ENCODE measurements around the gene COMMD3.

COMMD3 gene

DNA sequence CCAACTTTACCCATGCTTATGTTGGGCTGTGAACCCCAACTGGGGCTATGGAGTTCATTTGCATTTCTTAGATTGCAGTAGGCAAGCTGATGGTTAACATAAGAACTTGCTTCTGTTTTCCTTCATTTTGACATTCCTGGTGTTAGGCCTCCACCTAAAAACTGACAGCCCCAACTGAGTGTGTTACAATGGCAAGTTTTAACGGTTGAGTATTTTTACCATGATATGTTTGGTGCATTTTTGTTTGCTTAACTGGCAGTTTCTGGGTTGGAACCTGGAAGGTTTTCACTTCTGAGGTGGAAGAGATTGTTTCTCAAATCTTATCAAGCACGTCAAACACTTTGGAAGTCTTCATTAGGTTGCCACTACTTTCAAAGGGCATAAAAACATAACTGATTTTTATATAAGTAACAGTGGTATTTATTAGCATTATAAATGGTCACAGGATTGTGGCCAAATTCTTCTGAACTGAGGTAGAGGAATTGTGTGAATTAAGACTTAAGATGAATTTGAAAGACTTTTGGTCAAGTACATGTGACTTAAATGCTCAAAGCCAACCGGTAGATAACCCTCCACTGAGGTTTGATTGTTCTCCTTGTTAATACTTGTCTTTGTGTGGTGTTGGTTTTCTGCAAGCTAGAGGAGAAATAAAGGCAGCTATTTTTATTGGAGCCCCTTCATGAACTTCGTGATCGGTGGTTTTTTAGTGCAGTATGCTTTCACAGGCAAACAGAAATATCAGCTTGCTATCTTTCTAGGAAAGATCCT lies 7.5 kb downstream of the COMMD3 start:
- H3K27ac Mint-ChIP-seq, result no peak overlapping the region
- H3K27me3 Mint-ChIP-seq (ENCODE audit: low read depth), result peaks cover 40% of the 10 kb centered on the region
- H3K4me1 Mint-ChIP-seq (ENCODE audit: low read depth), result peaks cover 47% of the 10 kb centered on the region
- H3K9me3 Mint-ChIP-seq, result no peaks in the 10 kb centered on the region
- no peak for DNase-seq (ENCODE audit: low spot score)
- H3K4me3 Mint-ChIP-seq, result peak overlapping the region; percentile 84
- H3K36me3 Mint-ChIP-seq (ENCODE audit: low read depth), result peaks cover 34% of the 10 kb centered on the region

DNA sequence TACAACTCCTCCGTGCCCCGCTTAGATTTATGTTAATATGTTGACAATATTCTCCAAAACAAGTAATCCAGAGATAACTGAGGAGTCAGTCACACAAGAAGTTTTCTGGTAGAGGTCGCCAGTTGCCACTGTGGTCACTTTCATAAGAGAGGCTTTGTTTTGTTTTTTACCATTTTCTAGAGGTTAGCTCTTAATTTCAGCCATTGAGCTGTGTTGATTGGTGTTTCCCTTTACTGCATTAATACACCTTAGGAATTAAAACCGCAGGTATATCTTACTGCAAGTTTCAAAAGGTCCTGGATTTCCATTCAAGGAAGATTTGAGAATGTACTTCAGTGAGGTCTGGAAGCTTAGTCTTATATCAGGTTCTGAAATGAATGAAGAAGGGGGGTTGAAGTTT lies 8.2 kb downstream of the COMMD3 start:
- no peak overlapping the region for H3K27ac Mint-ChIP-seq
- peaks cover 36% of the 10 kb centered on the region for H3K27me3 Mint-ChIP-seq (ENCODE audit: low read depth)
- H3K4me3 Mint-ChIP-seq, result peak overlapping the region; percentile 84

DNA sequence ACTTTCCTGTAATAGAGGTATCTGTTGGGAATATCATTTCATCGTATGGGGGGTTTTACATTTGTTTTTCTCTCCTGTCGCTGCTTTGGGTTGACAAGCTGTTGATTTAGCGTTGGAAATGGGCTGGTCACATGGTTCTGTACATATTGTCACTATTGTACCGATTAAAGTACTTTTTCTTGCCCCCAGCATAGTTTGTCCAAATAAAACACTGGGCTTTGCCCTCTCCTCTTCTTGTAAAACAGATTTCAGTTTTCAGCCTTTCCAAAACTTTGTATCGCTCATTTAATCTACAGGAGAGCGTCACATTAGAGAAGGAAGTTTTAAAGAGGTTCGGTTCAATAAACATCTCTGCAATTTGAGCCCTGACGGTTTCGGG lies 8.7 kb downstream of the COMMD3 start:
- peaks cover 35% of the 10 kb centered on the region for H3K27me3 Mint-ChIP-seq (ENCODE audit: low read depth)

More for the DNA sequence above, 8.2 kb downstream of the COMMD3 start:
- H3K4me1 Mint-ChIP-seq (ENCODE audit: low read depth), result peaks cover 42% of the 10 kb centered on the region
- H3K9me3 Mint-ChIP-seq, result no peaks in the 10 kb centered on the region
- no peak for DNase-seq (ENCODE audit: low spot score)
- H3K36me3 Mint-ChIP-seq (ENCODE audit: low read depth), result peaks cover 33% of the 10 kb centered on the region

DNA sequence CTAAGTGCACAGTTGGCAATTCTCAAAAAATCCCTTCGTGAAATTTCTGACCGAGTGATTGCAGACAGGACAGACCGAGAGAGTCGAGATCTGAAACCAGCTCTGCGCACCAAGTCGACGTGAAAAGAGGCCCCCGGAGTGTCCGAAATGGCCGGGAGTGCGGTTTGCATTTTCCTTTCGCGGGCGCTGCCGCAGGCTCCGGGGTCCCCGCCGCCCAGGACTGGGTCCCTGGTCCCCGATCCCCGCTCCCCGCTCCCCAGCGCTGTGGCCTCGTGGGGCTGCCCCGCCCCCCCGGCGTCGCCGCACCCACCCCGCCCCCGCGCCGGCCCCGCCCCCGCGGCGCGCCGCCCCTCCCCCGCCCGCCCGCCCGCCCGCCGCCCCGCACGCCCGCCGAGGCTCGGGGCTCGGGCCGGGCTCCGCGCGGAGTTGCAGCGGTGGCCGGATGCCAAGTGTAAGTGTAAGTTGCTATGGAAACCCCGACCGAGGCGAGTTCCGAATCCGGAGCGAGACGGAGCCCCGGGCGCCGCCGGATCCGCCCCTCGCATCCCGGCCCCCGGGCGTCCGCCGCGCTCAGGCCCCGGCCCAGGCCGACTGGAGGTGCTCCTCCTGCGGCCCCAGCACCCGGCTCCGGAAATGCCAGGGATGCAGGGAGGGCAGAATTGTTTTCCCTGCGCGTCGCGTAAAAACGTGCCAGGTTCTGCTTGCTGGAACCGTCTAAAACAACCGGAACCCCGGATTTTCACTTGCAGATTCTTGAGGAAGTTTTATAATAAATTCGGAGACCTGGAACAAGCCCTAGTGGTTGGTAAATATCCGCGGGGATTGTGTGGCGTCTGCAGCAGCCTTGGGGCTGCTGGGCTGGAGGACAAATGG lies 9.3 kb downstream of the COMMD3 start:
- no peaks in the 10 kb centered on the region for H3K9me3 Mint-ChIP-seq
- peaks cover 35% of the 10 kb centered on the region for H3K36me3 Mint-ChIP-seq (ENCODE audit: low read depth)
- peak overlapping the region; percentile 47 for H3K27ac Mint-ChIP-seq
- H3K4me1 Mint-ChIP-seq (ENCODE audit: low read depth), result peaks cover 34% of the 10 kb centered on the region
- peaks cover 32% of the 10 kb centered on the region for H3K27me3 Mint-ChIP-seq (ENCODE audit: low read depth)
- peak; percentile 66 for DNase-seq (ENCODE audit: low spot score)
- H3K4me3 Mint-ChIP-seq, result peak overlapping the region; percentile 84

More for the DNA sequence above, 8.7 kb downstream of the COMMD3 start:
- peak overlapping the region; percentile 47 for H3K27ac Mint-ChIP-seq
- no peak for DNase-seq (ENCODE audit: low spot score)
- H3K36me3 Mint-ChIP-seq (ENCODE audit: low read depth), result peaks cover 37% of the 10 kb centered on the region
- H3K9me3 Mint-ChIP-seq, result no peaks in the 10 kb centered on the region
- peak overlapping the region; percentile 84 for H3K4me3 Mint-ChIP-seq
- H3K4me1 Mint-ChIP-seq (ENCODE audit: low read depth), result peaks cover 37% of the 10 kb centered on the region

DNA sequence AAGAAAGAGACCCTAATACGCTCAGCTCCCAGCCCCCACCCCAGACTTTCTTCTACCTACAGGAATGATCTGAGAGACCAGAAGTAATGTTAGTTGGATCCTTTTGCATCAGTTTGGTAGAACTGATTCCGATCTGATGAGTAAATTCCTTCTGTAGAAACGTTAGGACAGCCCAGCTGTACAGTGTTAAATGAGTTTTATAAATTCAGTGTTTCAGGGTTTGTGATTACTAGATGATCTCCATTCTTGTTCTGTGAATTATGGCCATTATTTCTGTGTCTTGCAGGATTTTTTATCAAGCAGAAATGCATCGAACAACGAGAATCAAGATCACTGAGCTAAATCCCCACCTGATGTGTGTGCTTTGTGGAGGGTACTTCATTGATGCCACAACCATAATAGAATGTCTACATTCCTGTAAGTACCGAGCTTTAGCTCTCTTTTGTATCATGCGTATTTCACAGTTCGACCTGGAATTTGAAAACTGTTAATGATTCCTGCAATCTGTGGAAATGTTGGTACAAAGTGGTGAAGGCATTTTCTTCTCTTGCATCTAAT lies 10.0 kb downstream of the COMMD3 start:
- Mint-ChIP-seq H3K27ac (peak overlapping the region; percentile 45), H3K9me3 (no peaks in the 10 kb centered on the region), H3K4me3 (peak overlapping the region; percentile 61), H3K4me1 (ENCODE audit: low read depth) (peaks cover 34% of the 10 kb centered on the region), H3K27me3 (ENCODE audit: low read depth) (peaks cover 32% of the 10 kb centered on the region), H3K36me3 (ENCODE audit: low read depth) (peaks cover 37% of the 10 kb centered on the region)
- DNase-seq (ENCODE audit: low spot score), result no peak

DNA sequence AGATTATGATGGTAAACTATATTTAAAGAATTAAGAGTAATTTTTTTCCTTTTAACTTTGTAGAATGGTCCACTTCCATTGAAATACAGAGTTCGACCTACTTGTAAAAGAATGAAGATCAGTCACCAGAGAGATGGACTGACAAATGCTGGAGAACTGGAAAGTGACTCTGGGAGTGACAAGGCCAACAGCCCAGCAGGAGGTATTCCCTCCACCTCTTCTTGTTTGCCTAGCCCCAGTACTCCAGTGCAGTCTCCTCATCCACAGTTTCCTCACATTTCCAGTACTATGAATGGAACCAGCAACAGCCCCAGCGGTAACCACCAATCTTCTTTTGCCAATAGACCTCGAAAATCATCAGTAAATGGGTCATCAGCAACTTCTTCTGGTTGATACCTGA lies 13.0 kb downstream of the COMMD3 start:
- Mint-ChIP-seq H3K4me3 (no peak overlapping the region), H3K9me3 (peaks cover 8% of the 10 kb centered on the region), H3K27me3 (ENCODE audit: low read depth) (peaks cover 13% of the 10 kb centered on the region), H3K27ac (no peak overlapping the region), H3K4me1 (ENCODE audit: low read depth) (peaks cover 30% of the 10 kb centered on the region), H3K36me3 (ENCODE audit: low read depth) (peaks cover 42% of the 10 kb centered on the region)
- DNase-seq (ENCODE audit: low spot score), result no peak

DNA sequence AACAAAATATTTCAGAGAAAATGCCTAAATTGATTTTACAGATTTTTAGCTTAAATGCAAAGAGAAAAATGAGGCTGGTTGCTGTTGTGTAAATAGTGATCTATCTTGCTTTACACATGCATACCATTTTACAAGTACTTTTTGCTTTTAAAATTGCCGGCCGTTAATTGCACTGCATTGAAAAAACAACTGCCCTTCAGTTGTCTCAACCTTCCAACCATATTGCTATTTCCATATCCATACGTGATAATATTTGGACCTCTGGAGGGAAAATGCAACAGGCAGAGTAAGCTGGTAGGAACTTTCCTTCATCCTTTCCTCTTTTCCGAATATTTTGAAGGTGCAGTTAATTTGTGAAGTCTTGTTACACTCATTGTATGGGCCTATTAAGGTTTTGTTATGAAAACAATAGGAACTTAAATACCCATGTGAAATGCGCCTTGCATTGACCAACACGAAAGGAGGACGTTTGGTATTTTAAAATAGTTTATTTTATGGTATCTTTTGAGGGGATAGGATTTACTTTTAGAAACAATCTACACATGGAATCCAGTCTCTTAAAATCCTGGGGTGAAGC lies 16.0 kb downstream of the COMMD3 start:
- H3K9me3 Mint-ChIP-seq, result peaks cover 8% of the 10 kb centered on the region
- peaks cover 35% of the 10 kb centered on the region for H3K36me3 Mint-ChIP-seq (ENCODE audit: low read depth)
- H3K4me1 Mint-ChIP-seq (ENCODE audit: low read depth), result peaks cover 23% of the 10 kb centered on the region
- no peak for DNase-seq (ENCODE audit: low spot score)
- peaks cover 17% of the 10 kb centered on the region for H3K27me3 Mint-ChIP-seq (ENCODE audit: low read depth)
- H3K4me3 Mint-ChIP-seq, result no peak overlapping the region
- H3K27ac Mint-ChIP-seq, result no peak overlapping the region

DNA sequence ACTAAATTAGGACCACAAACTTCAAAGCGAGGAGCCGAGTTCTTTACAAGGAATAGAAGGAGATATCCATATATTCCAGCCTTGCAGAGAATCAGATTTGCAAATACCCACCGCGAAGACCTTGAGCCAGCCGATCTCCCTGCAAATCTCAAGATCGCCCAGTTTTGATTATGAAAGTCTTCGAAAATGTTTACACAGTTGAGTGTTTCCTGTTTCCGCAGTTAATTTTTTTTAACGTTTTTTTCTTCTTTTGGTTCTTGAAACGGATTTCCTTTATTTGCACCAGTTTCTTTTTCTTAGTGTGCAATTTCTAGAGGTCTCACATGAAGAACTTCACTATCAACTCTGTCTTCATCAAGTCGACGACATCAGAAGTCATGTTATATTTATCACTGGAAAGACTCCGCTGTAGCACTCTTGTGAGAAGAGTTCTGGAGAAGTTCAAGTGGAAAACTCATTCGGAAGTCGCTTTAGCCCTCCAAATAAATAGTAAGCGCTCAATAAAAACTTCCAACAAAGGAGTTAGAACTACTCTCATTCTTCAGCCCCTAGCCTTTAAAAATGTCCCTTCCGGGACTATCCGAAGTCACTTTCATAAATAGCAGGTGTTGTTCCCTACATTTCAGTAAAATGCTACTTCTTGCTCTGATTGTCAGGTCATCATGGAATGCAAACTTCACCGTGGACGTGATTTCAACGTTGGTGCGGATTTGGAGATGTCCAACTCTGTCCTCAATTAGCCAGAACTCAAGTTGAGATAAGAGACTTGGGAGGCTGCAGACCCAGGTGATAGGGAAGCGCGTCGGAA lies 17.2 kb downstream of the COMMD3 start:
- Mint-ChIP-seq H3K4me1 (ENCODE audit: low read depth) (peaks cover 27% of the 10 kb centered on the region), H3K9me3 (peaks cover 8% of the 10 kb centered on the region), H3K27me3 (ENCODE audit: low read depth) (peaks cover 29% of the 10 kb centered on the region), H3K4me3 (peak overlapping the region; percentile 77), H3K36me3 (ENCODE audit: low read depth) (peaks cover 30% of the 10 kb centered on the region), H3K27ac (peak overlapping the region; percentile 81)
- no peak for DNase-seq (ENCODE audit: low spot score)

DNA sequence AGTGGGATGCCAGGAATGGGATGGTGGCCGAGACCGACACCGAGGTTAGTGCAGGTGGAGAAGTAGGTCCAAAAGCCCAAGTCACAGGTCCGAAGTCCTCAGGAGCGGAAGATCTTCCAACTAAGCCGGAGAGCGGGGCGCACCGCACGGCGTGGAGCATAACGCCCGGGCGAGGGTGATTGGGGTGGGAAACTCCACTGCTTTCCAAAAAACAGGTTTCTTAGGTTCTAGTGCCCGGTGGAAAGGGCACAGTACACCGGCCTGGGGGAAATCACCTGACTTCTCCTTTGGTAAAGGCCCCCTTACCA lies 17.7 kb downstream of the COMMD3 start:
- DNase-seq (ENCODE audit: low spot score), result no peak
- peak overlapping the region; percentile 81 for H3K27ac Mint-ChIP-seq
- H3K27me3 Mint-ChIP-seq (ENCODE audit: low read depth), result peaks cover 35% of the 10 kb centered on the region
- peaks cover 8% of the 10 kb centered on the region for H3K9me3 Mint-ChIP-seq
- H3K36me3 Mint-ChIP-seq (ENCODE audit: low read depth), result peaks cover 30% of the 10 kb centered on the region
- H3K4me3 Mint-ChIP-seq, result peak overlapping the region; percentile 77
- peaks cover 33% of the 10 kb centered on the region for H3K4me1 Mint-ChIP-seq (ENCODE audit: low read depth)

DNA sequence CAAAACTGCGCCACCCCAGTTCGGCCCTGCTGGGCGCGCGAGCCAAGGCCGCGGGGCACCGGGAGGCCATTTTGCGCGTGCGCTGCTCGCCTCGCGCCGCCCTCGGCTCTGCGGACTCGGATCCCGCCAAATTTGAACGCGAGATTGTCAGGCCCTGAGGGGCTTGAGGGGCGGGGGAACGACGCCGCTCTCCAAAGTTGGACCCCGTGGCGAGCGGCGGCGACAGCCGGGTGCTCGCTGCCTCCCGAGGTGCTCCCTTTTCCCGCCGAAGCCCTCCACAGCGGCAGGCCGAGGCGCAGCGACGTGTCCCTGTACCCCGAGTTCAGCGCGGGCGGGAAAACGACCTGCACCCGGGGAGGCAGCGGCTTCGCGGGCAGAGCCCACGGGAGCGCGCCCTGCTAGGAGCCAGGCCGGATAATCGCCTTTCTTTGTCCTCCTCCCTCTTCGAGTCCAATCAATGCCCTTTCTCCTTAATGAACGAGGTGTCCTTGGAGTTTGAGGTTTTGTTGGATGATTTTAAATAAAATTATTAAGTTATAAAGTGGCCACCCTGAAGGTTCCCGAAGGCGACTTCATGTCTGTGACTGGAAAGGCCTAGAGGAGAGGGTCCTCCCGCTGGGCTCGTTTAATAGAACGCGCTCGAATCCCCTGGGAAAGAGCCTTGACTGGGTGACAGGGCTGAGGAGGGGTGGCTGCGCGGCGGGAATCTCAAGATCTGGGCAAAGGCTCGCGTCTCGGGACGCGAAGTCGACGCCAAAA lies 18.4 kb downstream of the COMMD3 start:
- Mint-ChIP-seq H3K27me3 (ENCODE audit: low read depth) (peaks cover 41% of the 10 kb centered on the region), H3K27ac (no peak overlapping the region), H3K4me3 (peak overlapping the region; percentile 76)

DNA sequence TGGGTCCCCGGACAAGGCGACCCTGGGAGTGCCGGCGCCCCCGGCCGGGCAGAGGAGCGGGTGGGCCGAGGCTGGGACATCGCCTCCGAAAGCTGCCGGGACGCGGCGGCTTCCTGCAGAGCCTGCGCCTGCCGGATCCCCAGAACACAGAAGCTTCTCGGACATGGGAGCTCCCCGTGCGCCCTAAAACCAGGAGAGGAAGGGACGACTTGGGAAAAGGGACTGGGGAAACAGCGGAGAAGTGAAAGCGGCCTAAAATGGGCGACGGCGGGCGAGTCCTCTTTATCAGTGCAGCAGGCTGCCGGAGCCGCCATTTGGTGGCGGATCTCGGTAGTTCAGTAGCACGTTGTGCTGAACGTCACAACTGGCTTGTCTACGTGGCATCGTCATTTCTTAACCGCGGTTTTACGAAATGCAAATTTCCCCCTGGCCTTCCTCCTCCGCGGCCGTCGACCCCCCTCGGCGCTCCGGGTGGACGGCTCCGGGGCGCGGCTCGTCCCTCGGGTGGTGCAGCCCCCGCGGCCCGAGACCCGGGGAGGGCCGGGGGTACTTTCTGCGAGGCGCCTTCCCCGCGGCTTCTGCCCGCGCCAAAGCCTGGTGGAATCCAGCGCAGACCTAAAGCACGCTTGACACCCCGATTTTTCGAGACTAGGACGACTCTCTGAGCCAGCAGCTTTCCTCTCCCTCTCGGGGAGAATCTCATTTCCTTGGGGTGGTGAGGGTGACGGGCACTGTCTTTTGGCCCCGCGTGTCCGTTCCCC lies 19.2 kb downstream of the COMMD3 start:
- Mint-ChIP-seq H3K27ac (peak overlapping the region; percentile 67), H3K27me3 (ENCODE audit: low read depth) (peaks cover 47% of the 10 kb centered on the region), H3K36me3 (ENCODE audit: low read depth) (peaks cover 20% of the 10 kb centered on the region), H3K4me1 (ENCODE audit: low read depth) (peaks cover 44% of the 10 kb centered on the region), H3K9me3 (peaks cover 8% of the 10 kb centered on the region), H3K4me3 (peak overlapping the region; percentile 77)
- peak; percentile 51 for DNase-seq (ENCODE audit: low spot score)

More for the DNA sequence above, 18.4 kb downstream of the COMMD3 start:
- no peak for DNase-seq (ENCODE audit: low spot score)
- peaks cover 38% of the 10 kb centered on the region for H3K4me1 Mint-ChIP-seq (ENCODE audit: low read depth)
- H3K9me3 Mint-ChIP-seq, result peaks cover 8% of the 10 kb centered on the region
- H3K36me3 Mint-ChIP-seq (ENCODE audit: low read depth), result peaks cover 25% of the 10 kb centered on the region

DNA sequence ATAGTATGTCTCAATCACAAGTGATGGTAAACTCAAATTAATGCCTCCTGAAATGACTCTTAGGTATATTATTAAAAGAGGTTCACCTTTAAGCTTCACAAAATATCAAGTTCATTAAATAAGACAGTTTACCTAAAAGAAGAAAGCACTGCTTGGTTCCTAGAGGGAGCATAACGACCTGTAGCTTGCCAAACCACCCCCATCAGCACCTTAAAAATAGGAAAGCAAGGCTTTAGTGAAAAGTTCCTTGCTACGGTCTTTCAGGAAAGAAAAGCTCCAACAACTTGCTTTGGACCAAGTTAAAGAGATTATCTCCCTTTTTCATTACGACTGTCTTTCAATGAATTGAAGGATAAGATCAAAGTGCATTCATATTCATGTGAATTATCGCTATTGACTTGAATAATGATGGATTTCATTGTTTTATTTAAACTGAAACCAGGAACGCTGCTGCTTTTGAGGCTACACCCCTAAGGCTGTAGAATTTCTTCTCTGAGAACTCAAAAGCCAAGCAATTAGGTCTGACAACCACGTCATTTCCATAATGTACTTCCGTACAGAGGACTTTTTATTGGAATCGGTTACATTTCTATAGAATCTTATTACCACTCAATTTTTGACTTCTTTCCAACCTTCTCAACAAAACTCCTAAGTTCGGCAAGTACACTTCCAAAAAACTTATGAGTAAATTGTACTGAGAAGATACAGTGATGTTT lies 22.2 kb downstream of the COMMD3 start:
- Mint-ChIP-seq H3K4me3 (peak overlapping the region; percentile 48), H3K4me1 (ENCODE audit: low read depth) (peaks cover 45% of the 10 kb centered on the region), H3K27ac (no peak overlapping the region), H3K9me3 (peaks cover 6% of the 10 kb centered on the region), H3K36me3 (ENCODE audit: low read depth) (peaks cover 8% of the 10 kb centered on the region), H3K27me3 (ENCODE audit: low read depth) (peaks cover 67% of the 10 kb centered on the region)
- DNase-seq (ENCODE audit: low spot score), result no peak

Data from T-helper 2 cell treated with Interferon-gamma antibody and Interleukin-4, amounts not matched to agents 5 μg/mL and 100 μg/mL, for 36 hours (primary cell).